Amniotic stem cell (primary cell): ENCODE data around the gene TOR1B.
A peak's percentile ranks its signal among the peaks of the same experiment; 100 is the strongest.
"Not testable (repeated sequence)": the region's sequence is repeated elsewhere in the genome, so short reads cannot be mapped to it uniquely, and the experiment has no call there.

Source experiments
- DNase-seq: peaks from one replicate; lab custom pipeline; 2025; lab: John Stamatoyannopoulos, UW

TOR1B gene

GRCh38 chr9:129776938-129777768 lies 25.8 kb upstream of the TOR1B start:
- peak; percentile 96 for DNase-seq

- no peak for DNase-seq
Measured at GRCh38 chr9:129777769-129778130, 25.2 kb upstream of the TOR1B start.

- no peak for DNase-seq
Measured at GRCh38 chr9:129778469-129778868, 24.5 kb upstream of the TOR1B start.

- no peak for DNase-seq
Measured at GRCh38 chr9:129779560-129780190, 23.3 kb upstream of the TOR1B start.

GRCh38 chr9:129781131-129781530 lies 21.9 kb upstream of the TOR1B start:
- DNase-seq, result no peak

GRCh38 chr9:129781981-129782380 lies 21.0 kb upstream of the TOR1B start:
- no peak for DNase-seq

- DNase-seq, result peak; percentile 55
Measured at GRCh38 chr9:129783516-129784361, 19.2 kb upstream of the TOR1B start.

- DNase-seq, result not testable (repeated sequence)
Measured at GRCh38 chr9:129784970-129785369, 18.0 kb upstream of the TOR1B start.

- no peak for DNase-seq
Measured at GRCh38 chr9:129785866-129786265, 17.1 kb upstream of the TOR1B start.

- no peak for DNase-seq
Measured at GRCh38 chr9:129786481-129786880, 16.5 kb upstream of the TOR1B start.

- DNase-seq, result no peak
Measured at GRCh38 chr9:129794549-129794948, 8.4 kb upstream of the TOR1B start.

GRCh38 chr9:129796029-129796428 lies 7.0 kb upstream of the TOR1B start:
- DNase-seq, result not testable (repeated sequence)

- no peak for DNase-seq
Measured at GRCh38 chr9:129798973-129799372, 4.0 kb upstream of the TOR1B start.

GRCh38 chr9:129801504-129801903 lies 1.5 kb upstream of the TOR1B start:
- DNase-seq, result no peak

- no peak for DNase-seq
Measured at GRCh38 chr9:129803676-129804060, 684 bp downstream of the TOR1B start.

- DNase-seq, result no peak
Measured at GRCh38 chr9:129806061-129806460, 3.1 kb downstream of the TOR1B start.

GRCh38 chr9:129809346-129809745 lies 6.4 kb downstream of the TOR1B start:
- no peak for DNase-seq

GRCh38 chr9:129810116-129810515 lies 7.1 kb downstream of the TOR1B start:
- no peak for DNase-seq

- no peak for DNase-seq
Measured at GRCh38 chr9:129810788-129811187, 7.8 kb downstream of the TOR1B start.

GRCh38 chr9:129811967-129812363 lies 9.0 kb downstream of the TOR1B start:
- no peak for DNase-seq

- DNase-seq, result no peak
Measured at GRCh38 chr9:129812385-129812784, 9.4 kb downstream of the TOR1B start.

- no peak for DNase-seq
Measured at GRCh38 chr9:129813661-129814060, 10.7 kb downstream of the TOR1B start.
